Activated gamma-delta T cell treated with Interleukin-2 at 50 U/mL for 16 hours (primary cell): ENCODE results near the gene CAMK2G.
"Not testable (repeated sequence)": the region's sequence is repeated elsewhere in the genome, so short reads cannot be mapped to it uniquely, and the experiment has no call there.

Experiments used
- DNase-seq: peaks from one replicate; pipeline ENCODE4 v3.0.0-alpha.2; 2020

Gene CAMK2G

GRCh38 chr10:73788864-73789658, 85.3 kb downstream of the CAMK2G start:
- DNase-seq: no peak

- not testable (repeated sequence) for DNase-seq
These were observed 87.1 kb downstream of the CAMK2G start for GRCh38 chr10:73787031-73787800.

- DNase-seq: no peak
These were observed 87.9 kb downstream of the CAMK2G start for GRCh38 chr10:73786512-73786885.

GRCh38 chr10:73785721-73786511, 88.4 kb downstream of the CAMK2G start:
- peak; percentile 40 for DNase-seq

GRCh38 chr10:73785211-73785720, 89.1 kb downstream of the CAMK2G start, which contains the start of gene ZSWIM8:
ZSWIM8 (plus strand) TSS chr10:73785606; CDS start chr10:73785879, 273 bp downstream.
- DNase-seq: peak; percentile 84

GRCh38 chr10:73782749-73783085, 91.6 kb downstream of the CAMK2G start:
- no peak for DNase-seq

GRCh38 chr10:73781879-73782748, 92.2 kb downstream of the CAMK2G start, which contains the start of gene CHCHD1:
CHCHD1 (plus strand) TSS chr10:73782048; CDS start chr10:73782076, 28 bp downstream.
- DNase-seq: peak; percentile 90

GRCh38 chr10:73781548-73781878, 92.8 kb downstream of the CAMK2G start:
- DNase-seq: no peak

- no peak for DNase-seq
These were observed 93.4 kb downstream of the CAMK2G start for GRCh38 chr10:73780966-73781365.

GRCh38 chr10:73780301-73780700, 94.1 kb downstream of the CAMK2G start:
- no peak for DNase-seq

GRCh38 chr10:73779539-73780197, 94.7 kb downstream of the CAMK2G start:
- no peak for DNase-seq

- no peak for DNase-seq
These were observed 95.3 kb downstream of the CAMK2G start for GRCh38 chr10:73779018-73779417.

- no peak for DNase-seq
These were observed 99.7 kb downstream of the CAMK2G start for GRCh38 chr10:73774637-73775036.

GRCh38 chr10:73773152-73773879, 101.0 kb downstream of the CAMK2G start:
- DNase-seq: no peak

- DNase-seq: peak; percentile 74
These were observed 101.8 kb downstream of the CAMK2G start for GRCh38 chr10:73772281-73773151.

- peak; percentile 81 for DNase-seq
These were observed 102.6 kb downstream of the CAMK2G start for GRCh38 chr10:73771722-73772280.

GRCh38 chr10:73769396-73769795, 105.0 kb downstream of the CAMK2G start:
- no peak for DNase-seq

GRCh38 chr10:73768881-73769280, 105.5 kb downstream of the CAMK2G start:
- DNase-seq: peak; percentile 57

- no peak for DNase-seq
These were observed 109.3 kb downstream of the CAMK2G start for GRCh38 chr10:73765066-73765465.
